ENCODE measurements around the gene KXD1.

Gene KXD1

GRCh38 chr19:18601875-18602274, 44.2 kb downstream of the KXD1 start:
- DNase-seq (ENCODE audit: low spot score), result no peak

GRCh38 chr19:18603255-18603957, 45.7 kb downstream of the KXD1 start:
- DNase-seq (ENCODE audit: low spot score), result no peak

- no peak for DNase-seq (ENCODE audit: low spot score)
Observed at GRCh38 chr19:18603958-18604819, 46.5 kb downstream of the KXD1 start.

- no peak for DNase-seq (ENCODE audit: low spot score)
Observed at GRCh38 chr19:18604820-18605159, 47.1 kb downstream of the KXD1 start.

GRCh38 chr19:18605196-18605545, 47.5 kb downstream of the KXD1 start:
- no peak for DNase-seq (ENCODE audit: low spot score)

- no peak for DNase-seq (ENCODE audit: low spot score)
Observed at GRCh38 chr19:18605546-18606280, 48.0 kb downstream of the KXD1 start.

- DNase-seq (ENCODE audit: low spot score), result no peak
Observed at GRCh38 chr19:18606281-18607225, 48.9 kb downstream of the KXD1 start, which contains the start of gene CRLF1. Gene CRLF1, minus strand, starts transcription at chr19:18606799. Its CDS starts 143 bp downstream, at chr19:18606656.

GRCh38 chr19:18607226-18608101, 49.8 kb downstream of the KXD1 start:
- DNase-seq (ENCODE audit: low spot score), result no peak

- no peak for DNase-seq (ENCODE audit: low spot score)
Observed at GRCh38 chr19:18608102-18608804, 50.6 kb downstream of the KXD1 start.

GRCh38 chr19:18608805-18609716, 51.4 kb downstream of the KXD1 start:
- DNase-seq (ENCODE audit: low spot score), result no peak

- no peak for DNase-seq (ENCODE audit: low spot score)
Observed at GRCh38 chr19:18609717-18610051, 52.0 kb downstream of the KXD1 start.

- no peak for DNase-seq (ENCODE audit: low spot score)
Observed at GRCh38 chr19:18610245-18610555, 52.5 kb downstream of the KXD1 start.

- DNase-seq (ENCODE audit: low spot score), result no peak
Observed at GRCh38 chr19:18610556-18611326, 53.1 kb downstream of the KXD1 start.

- no peak for DNase-seq (ENCODE audit: low spot score)
Observed at GRCh38 chr19:18611327-18612050, 53.8 kb downstream of the KXD1 start.

- DNase-seq (ENCODE audit: low spot score), result no peak
Observed at GRCh38 chr19:18612051-18612771, 54.5 kb downstream of the KXD1 start.

GRCh38 chr19:18612772-18613588, 55.3 kb downstream of the KXD1 start, which contains the start of gene TMEM59L:
Gene TMEM59L, plus strand, starts transcription at chr19:18612870. Its CDS starts 89 bp downstream, at chr19:18612959.
- DNase-seq (ENCODE audit: low spot score), result no peak

Data from SW480 (cell line).